H1 (cell line): Measurements from ENCODE around the gene VPS18. TPM values are rescaled to one million over a fixed set of nuclear protein-coding genes. Genes with fewer than 3 reads are reported as not detected.

Experiments used
- CTCF ChIA-PET: fragments of 300-600 bp; sonication (Branson Sonifier 250); formaldehyde crosslinking; loops from one replicate; lab custom pipeline; 2021; ENCODE audit not compliant: partially characterized antibody; lab: Charles Lee
- POLR2A ChIA-PET: fragments of 300-600 bp; sonication (Branson Sonifier 250); formaldehyde crosslinking; loops from one replicate; lab custom pipeline; 2021; ENCODE audit warnings: inconsistent platforms; ENCODE audit not compliant: partially characterized antibody; lab: Charles Lee
- DNase-seq, 2 experiments: peaks; one replicate each; pipeline versions ENCODE4 v3.0.0 to v3.0.0-alpha.2; 2010 to 2022; ENCODE audit warnings: low spot score in 2 of 2, low read depth in 1 of 2, mixed read lengths in 1 of 2
- FAIRE-seq: peaks from 2 replicates; lab custom pipeline; 2011; peaks lifted over from hg19 to GRCh38; lab: Jason Lieb, UNC
- H2AFZ ChIP-seq: 2 replicates; pipeline ENCODE4 v1.8.1; 2012; ENCODE audit warnings: low read length, inconsistent platforms
- H2AK5ac ChIP-seq: 2 replicates; pipeline ENCODE4 v1.6.1; 2013; ENCODE audit warnings: low read depth, low read length
- H2BK120ac ChIP-seq: replicated peaks from 2 replicates; pipeline ENCODE3; 2013; ENCODE audit warnings: low read depth, low read length, inconsistent platforms
- H2BK12ac ChIP-seq: 2 replicates; pipeline ENCODE4 v1.6.1; 2013; ENCODE audit warnings: low read depth, low read length
- H2BK15ac ChIP-seq: 2 replicates; pipeline ENCODE4 v1.6.1; 2013; ENCODE audit warnings: low read length
- H2BK20ac ChIP-seq: 2 replicates; pipeline ENCODE4 v1.6.1; 2013; ENCODE audit warnings: low read length
- H2BK5ac ChIP-seq: 2 replicates; pipeline ENCODE4 v1.6.1; 2013; ENCODE audit warnings: low read depth, low read length
- H3K14ac ChIP-seq: 2 replicates; pipeline ENCODE4 v1.6.1; 2013; ENCODE audit warnings: inconsistent platforms; ENCODE audit not compliant: insufficient read length
- H3K18ac ChIP-seq: 2 replicates; pipeline ENCODE4 v1.6.1; 2013; ENCODE audit warnings: low read length; ENCODE audit errors: extremely low read depth
- H3K23ac ChIP-seq: 2 replicates; pipeline ENCODE4 v1.6.1; 2013; ENCODE audit warnings: inconsistent platforms; ENCODE audit not compliant: insufficient read length
- H3K23me2 ChIP-seq: 2 replicates; pipeline ENCODE4 v1.6.1; 2013; ENCODE audit warnings: low read depth, low read length
- H3K27ac ChIP-seq: 2 replicates; pipeline ENCODE4 v1.6.1; 2011; ENCODE audit warnings: low read depth, low read length, inconsistent platforms
- H3K27me3 ChIP-seq, 4 experiments: replicated peaks in 1 of 4; 1 replicate in 1 of 4; 2 replicates in 3 of 4; pipeline versions ENCODE4 v1.6.1 to v1.8.1; 2011 to 2013; ENCODE audit warnings: low read length in 3 of 4, mild to moderate bottlenecking in 3 of 4, inconsistent platforms in 2 of 4, mixed read lengths in 2 of 4, moderate library complexity in 1 of 4; ENCODE audit not compliant: control insufficient read depth in 3 of 4, insufficient read depth in 3 of 4; ENCODE audit errors: extremely low read depth in 1 of 4
- H3K36me3 ChIP-seq, 4 experiments: 2 replicates each; pipeline versions ENCODE4 v1.6.1 to v1.8.1; 2011 to 2013; ENCODE audit warnings: mild to moderate bottlenecking in 4 of 4, low read length in 3 of 4, moderate library complexity in 2 of 4, control low read depth in 1 of 4, inconsistent platforms in 1 of 4; ENCODE audit not compliant: insufficient read depth in 4 of 4, control insufficient read depth in 2 of 4
- H3K4ac ChIP-seq: replicated peaks from 2 replicates; pipeline ENCODE3; 2013; ENCODE audit warnings: low read length, low read depth, mixed read lengths, inconsistent platforms; ENCODE audit not compliant: insufficient read length
- H3K4me1 ChIP-seq, 4 experiments: replicated peaks in 1 of 4; 1 replicate in 1 of 4; 2 replicates in 3 of 4; pipeline versions ENCODE4 v1.6.1 to v1.8.1; 2011 to 2013; ENCODE audit warnings: low read length in 3 of 4, inconsistent platforms in 2 of 4, mixed read lengths in 1 of 4; ENCODE audit not compliant: insufficient read depth in 4 of 4, control insufficient read depth in 3 of 4
- H3K4me2 ChIP-seq, 2 experiments: 2 replicates each; pipeline versions ENCODE4 v1.6.1 to v1.8.1; 2011 to 2013; ENCODE audit warnings: low read depth in 2 of 2, low read length in 2 of 2, control low read depth in 1 of 2, inconsistent platforms in 1 of 2, mild to moderate bottlenecking in 1 of 2; ENCODE audit not compliant: insufficient read depth in 1 of 2
- H3K4me3 ChIP-seq, 4 experiments: fragments of 200-600, 300-600 bp in 1 of 4; sonication (generic), shearing (Covaris generic), sonication (Bioruptor Twin) in 1 of 4; 2 replicates each; pipeline versions ENCODE4 v1.5.1 to v1.8.1; 2011 to 2016; ENCODE audit warnings: low read length in 4 of 4, low read depth in 3 of 4, control low read depth in 2 of 4, inconsistent platforms in 2 of 4, mild to moderate bottlenecking in 2 of 4, mixed read lengths in 1 of 4, moderate library complexity in 1 of 4; ENCODE audit not compliant: insufficient read depth in 2 of 4; ENCODE audit errors: extremely low read depth in 1 of 4
- H3K56ac ChIP-seq: replicated peaks from 2 replicates; pipeline ENCODE3; 2013; ENCODE audit warnings: low read depth, mild to moderate bottlenecking, mixed read lengths, low read length, inconsistent platforms; ENCODE audit not compliant: insufficient read length
- H3K79me1 ChIP-seq: 2 replicates; pipeline ENCODE4 v1.6.1; 2013; ENCODE audit warnings: low read depth, low read length, control low read depth
- H3K79me2 ChIP-seq, 2 experiments: 2 replicates each; pipeline versions ENCODE4 v1.6.1 to v1.8.1; 2012 to 2013; ENCODE audit warnings: low read length in 2 of 2, mild to moderate bottlenecking in 2 of 2, inconsistent platforms in 1 of 2; ENCODE audit not compliant: insufficient read depth in 2 of 2, control insufficient read depth in 1 of 2
- H3K9ac ChIP-seq, 4 experiments: replicated peaks in 1 of 4; 1 replicate in 1 of 4; 2 replicates in 3 of 4; pipeline versions ENCODE4 v1.6.1 to v1.8.1; 2011 to 2013; ENCODE audit warnings: low read depth in 3 of 4, low read length in 3 of 4, control low read depth in 2 of 4, mild to moderate bottlenecking in 2 of 4, moderate library complexity in 2 of 4, inconsistent platforms in 1 of 4; ENCODE audit errors: extremely low read depth in 1 of 4
- H3K9me3 ChIP-seq, 2 experiments: 2 replicates each; pipeline versions ENCODE4 v1.6.1 to v1.8.1; 2012 to 2013; ENCODE audit warnings: mild to moderate bottlenecking in 2 of 2, moderate library complexity in 2 of 2, control low read depth in 1 of 2, inconsistent platforms in 1 of 2, low read depth in 1 of 2, low read length in 1 of 2, mixed read lengths in 1 of 2; ENCODE audit not compliant: insufficient read depth in 2 of 2
- H4K20me1 ChIP-seq, 2 experiments: replicated peaks in 1 of 2; 2 replicates each; pipeline versions ENCODE3 to v1.8.1; 2011 to 2013; ENCODE audit warnings: inconsistent platforms in 2 of 2, low read length in 2 of 2, mild to moderate bottlenecking in 1 of 2; ENCODE audit not compliant: insufficient read depth in 2 of 2, control insufficient read depth in 1 of 2
- H4K5ac ChIP-seq: 2 replicates; pipeline ENCODE4 v1.6.1; 2013; ENCODE audit warnings: low read length, low read depth, mixed read lengths, inconsistent platforms; ENCODE audit not compliant: insufficient read length
- H4K8ac ChIP-seq: 2 replicates; pipeline ENCODE4 v1.8.0; 2013; ENCODE audit warnings: mild to moderate bottlenecking, moderate library complexity, low read length, inconsistent platforms; ENCODE audit not compliant: insufficient read depth; ENCODE audit errors: extremely low read depth
- H4K91ac ChIP-seq: replicated peaks from 2 replicates; pipeline ENCODE3; 2013; ENCODE audit warnings: low read length, mixed read lengths, inconsistent platforms; ENCODE audit not compliant: insufficient read length
- CBX5 ChIP-seq: fragments of 300-800, 300-1000 bp; sonication (generic); IDR thresholded peaks from 2 replicates; pipeline ENCODE4 v1.7.1; 2016; ENCODE audit warnings: antibody characterized with exemption, low read length, low read depth
- CHD1 ChIP-seq: IDR thresholded peaks from 2 replicates; pipeline ENCODE4 v1.6.1; 2012; ENCODE audit warnings: low read depth, low read length, improper control_type of control experiment
- EZH2 ChIP-seq: fragments of 200-600 bp; sonication (generic); IDR thresholded peaks from 2 replicates; pipeline ENCODE4 v1.7.1; 2012; ENCODE audit warnings: low read depth, mild to moderate bottlenecking, moderate library complexity, low read length, inconsistent platforms; ENCODE audit not compliant: severe bottlenecking
- FOSL1 ChIP-seq: IDR thresholded peaks from 2 replicates; pipeline ENCODE4 v1.6.1; 2011; ENCODE audit warnings: mild to moderate bottlenecking, low read depth, low read length, moderate library complexity; ENCODE audit not compliant: insufficient read depth
- KDM4A ChIP-seq: IDR thresholded peaks from one replicate; pipeline ENCODE4 v1.7.1; 2012; ENCODE audit warnings: low read depth, mild to moderate bottlenecking, moderate library complexity, low read length, inconsistent platforms; ENCODE audit not compliant: severe bottlenecking
- SRF ChIP-seq: IDR thresholded peaks from 2 replicates; pipeline ENCODE4 v1.6.1; 2011; ENCODE audit warnings: mild to moderate bottlenecking, low read depth, low read length, moderate library complexity
- ZNF274 ChIP-seq: IDR thresholded peaks from 2 replicates; pipeline ENCODE4 v1.7.0; 2012; ENCODE audit warnings: low read length, borderline replicate concordance; ENCODE audit errors: extremely low read depth
- WGBS, 2 experiments: shearing (Covaris generic) in 1 of 2; methylation state at CpG; one replicate each; pipeline versions ENCODE4 v1.1.6 to v1.1.7; 2013 to 2015; ENCODE audit warnings: low lambda C conversion rate in 2 of 2, mixed read lengths in 2 of 2, inconsistent platforms in 1 of 2, low coverage in 1 of 2, missing lambda C conversion rate in 1 of 2; ENCODE audit not compliant: insufficient replicate concordance in 2 of 2, insufficient coverage in 1 of 2, insufficient read length in 1 of 2; ENCODE audit errors: extremely low coverage in 1 of 2, missing lambda C conversion rate in 1 of 2; 5-methylcytosine and 5-hydroxymethylcytosine counted together
- polyA plus RNA-seq, 7 experiments: library from polyadenylated mRNA; depleted of rRNA in 3 of 7; stranded (reverse) in 5 of 7; unstranded in 2 of 7; fragments of >200 nt in 5 of 7; fragments of 200-250 nt in 2 of 7; gene quantifications; 1 replicate in 5 of 7; 2 replicates in 1 of 7; 4 replicates in 1 of 7; pipeline versions ENCODE4 v1.2.1 to v1.2.3, GENCODE V29; 2011 to 2013; ENCODE audit warnings: missing spikeins in 2 of 7, mixed read lengths in 2 of 7
- total RNA-seq: library from RNA; stranded (reverse); fragmentation: NEBNext Ultra II Directional; extraction: Animal tissue kit (Norgen Biotek cat#: 25700); gene quantifications from 2 replicates; pipeline ENCODE4 v1.2.1, GENCODE V29; 2021

Gene VPS18
- total and polyA plus RNA-seq, 2 of the 8 experiments (the other 6 are each of a cell fraction or from before 2014, with no cell fraction given): 28.9 to 32.7 TPM

- H3K23ac ChIP-seq: no peak overlapping the region
- no peaks in the 10 kb centered on the region for H4K20me1 ChIP-seq
- DNase-seq: no peak
- no peak overlapping the region for H2BK120ac ChIP-seq
- H3K14ac ChIP-seq: no peak overlapping the region
- no peaks in the 10 kb centered on the region for H3K79me2 ChIP-seq
- FAIRE-seq: no peak
- H3K9ac ChIP-seq: 0 out of 7 replicates have a peak overlapping the region, but pooled peaks of 1 of the 4 experiments have one; percentile 15
- POLR2A ChIA-PET: interaction anchor here (0.6 to 11.5 kb wide), 5 partner anchors 12 to 427 kb away, joined by 3 to 209 read pairs (median 6); partner anchors contain the start of genes CHAC1 and DLL4
- H2BK5ac ChIP-seq: peak overlapping the region; percentile 12; the same call in 1 of the 2 replicates
- H3K56ac ChIP-seq: no peak overlapping the region
- no peaks in the 10 kb centered on the region for H3K9me3 ChIP-seq
- no peak overlapping the region for H2BK15ac ChIP-seq
- H3K27ac ChIP-seq: no peak overlapping the region
- CTCF ChIA-PET: interaction anchor here (0.6 to 20.6 kb wide), 8 partner anchors 9 to 108 kb away, joined by 3 to 619 read pairs (median 8); partner anchors contain the start of genes DLL4 and VPS18
- H3K4me2 ChIP-seq: 0 out of 4 replicates have a peak overlapping the region, but pooled peaks of 1 of the 2 experiments have one; percentile 1
- H3K4me3 ChIP-seq: no peak overlapping the region
- H2BK20ac ChIP-seq: no peak overlapping the region
- peaks cover 0 to 34% (median 17%) of the 10 kb centered on the region in 4 experiments; a peak in 6 of 7 replicates for H3K4me1 ChIP-seq
- no peak overlapping the region for H2AFZ ChIP-seq
- WGBS, 2 experiments: 83% methylated on average over 2 of the region's 2 CpGs; no CpG with 5 or more reads in 1 of the 2 experiments
- 0 out of 2 replicates have a peak overlapping the region, but pooled peaks have one; percentile 9 for H3K18ac ChIP-seq
- H3K4ac ChIP-seq: no peak overlapping the region
- H4K5ac ChIP-seq: no peak overlapping the region
- no peaks in the 10 kb centered on the region for H3K79me1 ChIP-seq
- H3K36me3 ChIP-seq: no peaks in the 10 kb centered on the region
- H4K91ac ChIP-seq: no peak overlapping the region
- peaks cover 0 to 4% (median 0%) of the 10 kb centered on the region in 4 experiments; a peak in 2 of 7 replicates for H3K27me3 ChIP-seq
- H2AK5ac ChIP-seq: 0 out of 2 replicates have a peak overlapping the region, but pooled peaks have one; percentile 84
- no peak overlapping the region for H4K8ac ChIP-seq
- H3K23me2 ChIP-seq: peaks cover 7% of the 10 kb centered on the region; the same call in 1 of the 2 replicates
- no peak for TF ChIP-seq CBX5
- TF ChIP-seq CHD1: no peak
- TF ChIP-seq FOSL1: no peak
- no peak for TF ChIP-seq EZH2
- no peak for TF ChIP-seq ZNF274
- no peak for TF ChIP-seq SRF
- TF ChIP-seq KDM4A: no peak
- peak overlapping the region; percentile 84; the same call in 1 of the 2 replicates for H2BK12ac ChIP-seq
These were observed 17.4 kb downstream of the VPS18 start for GRCh38 chr15:40911693-40912092.
